DMS 273 treated with DMSO at 0.1 percent for 48 hours (cell line): Measurements from ENCODE around the gene NUTF2.
A peak's percentile ranks its signal among the peaks of the same experiment; 100 is the strongest.
"Not testable (repeated sequence)": the region's sequence is repeated elsewhere in the genome, so short reads cannot be mapped to it uniquely, and the experiment has no call there.

Experiments
- DNase-seq: peaks from one replicate; lab custom pipeline; 2025; lab: John Stamatoyannopoulos, UW

The NUTF2 gene

GRCh38 chr16:67864044-67864443, 17.3 kb downstream of the NUTF2 start:
- DNase-seq: not testable (repeated sequence)

GRCh38 chr16:67864594-67864993, 17.9 kb downstream of the NUTF2 start:
- no peak for DNase-seq

GRCh38 chr16:67865318-67865717, 18.6 kb downstream of the NUTF2 start:
- no peak for DNase-seq

GRCh38 chr16:67868290-67868689, 21.6 kb downstream of the NUTF2 start:
- DNase-seq: no peak

GRCh38 chr16:67869653-67870052, 22.9 kb downstream of the NUTF2 start:
- no peak for DNase-seq

GRCh38 chr16:67871256-67871655, 24.5 kb downstream of the NUTF2 start:
- no peak for DNase-seq

- no peak for DNase-seq
Measured at GRCh38 chr16:67872131-67872630, 25.4 kb downstream of the NUTF2 start.

GRCh38 chr16:67872631-67873434, 26.1 kb downstream of the NUTF2 start, which contains the start of gene EDC4:
Gene EDC4, plus strand, starts transcription at chr16:67873052. Its CDS starts 210 bp downstream, at chr16:67873262.
- no peak for DNase-seq

GRCh38 chr16:67873435-67874370, 27.0 kb downstream of the NUTF2 start:
- DNase-seq: no peak

GRCh38 chr16:67874372-67874771, 27.6 kb downstream of the NUTF2 start:
- DNase-seq: no peak

GRCh38 chr16:67877064-67877463, 30.3 kb downstream of the NUTF2 start:
- DNase-seq: no peak

- no peak for DNase-seq
Measured at GRCh38 chr16:67878232-67878631, 31.5 kb downstream of the NUTF2 start.

- DNase-seq: no peak
Measured at GRCh38 chr16:67878846-67879245, 32.1 kb downstream of the NUTF2 start.

- no peak for DNase-seq
Measured at GRCh38 chr16:67879462-67879861, 32.7 kb downstream of the NUTF2 start.

- DNase-seq: no peak
Measured at GRCh38 chr16:67879936-67880335, 33.2 kb downstream of the NUTF2 start.

- no peak for DNase-seq
Measured at GRCh38 chr16:67880584-67880983, 33.9 kb downstream of the NUTF2 start.

GRCh38 chr16:67881621-67882161, 35.0 kb downstream of the NUTF2 start:
- DNase-seq: no peak

GRCh38 chr16:67882374-67883145, 35.8 kb downstream of the NUTF2 start:
- DNase-seq: no peak

GRCh38 chr16:67883146-67883871, 36.6 kb downstream of the NUTF2 start:
- no peak for DNase-seq

GRCh38 chr16:67883872-67884261, 37.1 kb downstream of the NUTF2 start:
- DNase-seq: no peak

- peak; percentile 74 for DNase-seq
Measured at GRCh38 chr16:67884684-67885083, 38.0 kb downstream of the NUTF2 start, which contains the start of gene NRN1L. Gene NRN1L, plus strand, starts transcription at chr16:67884885. Its CDS starts 19 bp downstream, at chr16:67884904.
